Activated CD4-positive, CD25-positive, alpha-beta regulatory T cell treated with anti-CD3 and anti-CD28 coated beads, Interleukin-2, amount 50 U/mL, for 16 hours (primary cell): ENCODE data around the gene TRAPPC3.
A peak's percentile ranks its signal among the peaks of the same experiment; 100 is the strongest.
"Not testable (repeated sequence)": the region's sequence is repeated elsewhere in the genome, so short reads cannot be mapped to it uniquely, and the experiment has no call there.

Experiments
- DNase-seq: peaks from one replicate; pipeline ENCODE4 v3.0.0-alpha.2; 2020; ENCODE audit warnings: low read depth, low spot score

Gene TRAPPC3

DNA sequence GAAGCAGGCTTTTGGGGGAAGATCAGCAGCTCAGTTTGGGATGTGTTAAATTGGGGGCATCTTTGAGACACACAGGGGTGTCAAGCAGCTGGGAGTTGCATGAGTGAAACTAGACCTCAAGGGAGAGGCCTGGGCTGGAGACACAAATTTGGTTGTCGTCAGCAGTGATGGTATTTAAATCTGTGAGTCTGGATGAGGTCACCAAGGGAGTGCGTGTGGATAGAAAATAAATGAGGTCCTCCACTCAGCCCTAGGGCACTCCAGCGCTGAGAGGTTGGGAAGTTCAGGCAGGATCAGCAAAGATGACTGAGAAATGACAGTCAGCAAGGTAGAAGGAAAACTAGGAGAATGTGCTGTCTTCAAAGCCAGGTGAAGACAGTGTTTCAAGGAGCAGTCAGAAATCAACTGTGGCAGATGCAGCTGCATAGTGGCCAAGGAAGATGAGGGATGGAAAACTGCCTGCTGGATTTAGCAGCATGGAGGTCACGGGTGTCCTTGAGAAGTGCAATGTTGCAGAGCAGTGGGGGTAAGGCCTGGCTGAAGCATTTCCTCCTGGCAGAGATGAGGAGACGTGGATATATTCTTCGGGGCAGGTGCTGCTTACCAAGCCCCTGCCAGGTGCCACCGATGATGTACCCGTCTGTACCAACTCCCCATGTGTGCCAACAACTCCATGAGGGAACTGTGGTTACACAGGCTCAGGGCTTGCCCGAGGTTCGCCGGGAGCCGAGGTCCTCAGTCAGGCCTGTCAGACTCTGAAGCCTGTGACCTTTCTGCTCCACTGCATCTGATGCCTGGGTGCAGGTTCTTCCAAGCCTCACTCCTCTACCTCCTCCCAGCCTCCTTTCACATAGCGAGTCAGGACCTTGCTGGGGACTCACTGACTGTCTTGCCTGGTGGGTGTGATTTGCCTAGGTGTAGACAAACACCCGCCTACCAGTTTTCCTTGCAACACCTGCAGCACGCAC lies 17.9 kb upstream of the TRAPPC3 start:
- DNase-seq: no peak

DNA sequence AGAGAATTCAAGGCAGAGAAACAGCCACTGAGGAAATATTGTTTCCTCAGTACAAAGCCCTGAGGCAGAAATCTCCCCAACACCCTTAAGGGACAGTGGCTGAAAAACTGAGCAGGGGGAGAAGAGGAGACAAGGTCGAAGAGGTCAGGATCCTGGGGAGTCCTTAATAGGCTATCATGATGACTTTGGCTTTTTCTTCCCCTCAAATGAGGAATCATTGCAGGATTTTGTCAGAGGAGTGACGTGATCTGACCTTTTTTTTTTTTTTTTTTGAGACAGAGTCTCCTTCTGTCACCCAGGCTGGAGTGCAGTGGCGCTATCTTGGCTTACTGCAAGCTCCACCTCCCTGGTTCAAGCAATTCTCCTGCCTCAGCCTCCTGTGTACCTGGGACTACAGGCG lies 16.9 kb upstream of the TRAPPC3 start:
- no peak for DNase-seq

DNA sequence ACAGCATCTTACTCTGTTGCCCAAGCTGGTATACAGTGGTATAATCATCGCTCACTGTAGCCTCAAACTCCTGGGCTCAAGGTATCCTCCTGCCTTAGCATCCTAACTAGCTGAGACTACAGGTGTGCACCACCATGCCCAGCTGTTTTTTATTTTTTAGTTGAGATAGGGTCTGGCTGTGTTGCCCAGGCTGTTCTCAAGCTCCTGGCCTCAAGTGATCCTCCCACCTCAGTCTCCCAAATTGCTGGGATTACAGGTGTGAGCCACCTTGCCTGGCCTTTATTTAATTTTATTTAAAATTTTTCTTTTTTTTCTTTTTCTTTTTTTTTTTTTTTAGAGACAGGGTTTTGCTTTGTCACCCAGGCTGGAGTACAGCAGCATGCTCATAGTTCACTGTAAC lies 15.9 kb upstream of the TRAPPC3 start:
- no peak for DNase-seq

- DNase-seq: no peak
Measured at GRCh38 chr1:36164361-36164760, 15.1 kb upstream of the TRAPPC3 start.

DNA sequence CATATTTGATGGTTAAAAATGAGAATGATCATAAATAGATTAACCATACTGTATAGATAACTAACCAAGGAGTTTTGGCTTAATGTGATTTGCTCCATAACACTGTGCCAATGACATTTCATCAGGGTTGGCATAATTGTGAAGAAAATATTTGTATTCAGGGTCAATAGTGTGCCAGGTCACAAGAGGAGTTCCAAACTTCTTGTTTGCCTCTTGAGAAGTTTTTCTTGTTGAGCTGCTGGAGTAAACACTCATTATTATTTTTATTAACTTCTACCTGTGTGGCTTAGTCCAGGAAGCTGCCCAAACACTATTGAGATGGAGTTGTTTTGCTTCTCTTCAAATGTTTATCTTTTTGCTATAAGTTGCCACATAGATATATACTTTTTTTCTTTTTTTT lies 14.1 kb upstream of the TRAPPC3 start:
- DNase-seq: no peak

DNA sequence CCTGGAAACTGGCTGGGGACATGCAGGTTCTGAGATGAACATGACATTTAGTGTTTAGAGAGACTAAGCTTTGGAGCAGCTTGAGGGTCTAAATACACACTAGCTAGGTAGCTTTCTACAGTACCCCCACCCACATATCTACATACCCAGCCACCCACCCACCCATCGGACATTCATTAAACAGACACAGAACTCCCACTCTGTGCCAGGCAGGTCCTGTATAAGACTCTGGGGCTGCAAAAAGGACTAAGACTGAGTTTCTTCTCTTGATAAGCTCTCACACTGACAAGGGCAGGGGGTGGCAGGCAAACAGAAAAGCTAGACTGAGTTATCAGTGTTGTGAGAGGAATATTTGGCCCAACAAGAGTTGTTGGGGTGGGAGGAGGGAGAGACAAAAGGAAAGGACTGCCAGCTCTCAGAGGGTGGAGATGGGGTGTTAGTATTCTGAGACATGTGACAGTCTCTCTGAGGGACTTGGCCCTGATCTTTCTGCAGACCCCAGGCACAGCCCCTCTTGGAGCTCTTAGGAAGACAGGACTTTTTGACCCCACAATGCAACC lies 13.5 kb upstream of the TRAPPC3 start:
- DNase-seq: no peak

DNA sequence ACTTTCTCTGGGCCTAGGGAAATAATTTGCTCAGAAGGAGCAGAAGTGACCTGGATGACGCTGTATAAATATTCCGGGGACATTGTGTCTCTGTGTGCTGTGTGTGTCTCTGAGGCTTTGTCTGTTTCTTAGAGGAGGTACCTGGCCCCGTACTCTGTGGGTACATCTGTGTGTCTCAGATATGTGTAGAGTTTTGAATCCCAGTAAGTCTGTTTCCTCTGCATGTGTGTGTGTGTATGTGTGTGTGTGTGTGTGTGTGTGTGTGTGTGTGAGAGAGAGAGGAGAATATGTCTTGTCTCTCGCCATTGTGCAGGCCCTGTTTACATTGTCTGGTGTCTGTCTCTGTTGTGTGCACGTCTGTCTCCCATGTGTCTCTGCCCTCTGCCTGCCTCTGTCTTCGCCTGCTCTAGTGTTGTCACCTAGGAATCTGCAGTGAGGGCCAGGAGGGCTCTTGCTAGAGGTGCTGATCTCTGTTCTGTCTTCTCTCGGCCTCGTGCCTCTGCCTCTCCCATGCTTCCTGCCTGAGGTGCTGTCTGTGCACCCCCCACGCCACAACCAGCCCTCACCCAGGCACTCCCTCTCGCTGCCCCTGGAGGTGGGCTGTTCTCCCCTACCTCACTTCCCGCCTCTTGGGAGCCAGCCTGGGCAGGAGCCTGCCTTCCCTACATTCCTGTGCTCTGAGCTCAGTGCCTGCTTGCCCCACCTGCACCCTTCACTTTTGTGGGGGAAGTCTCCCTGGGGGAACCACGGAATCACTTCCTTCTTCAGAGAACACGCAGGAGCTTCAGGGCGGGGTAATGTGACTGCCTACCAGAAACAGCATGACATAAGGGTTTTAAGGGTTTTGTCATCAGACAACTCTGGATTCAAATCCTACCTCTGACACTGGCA lies 12.6 kb upstream of the TRAPPC3 start:
- no peak for DNase-seq

- no peak for DNase-seq
Measured at GRCh38 chr1:36160949-36161485, 11.7 kb upstream of the TRAPPC3 start.

DNA sequence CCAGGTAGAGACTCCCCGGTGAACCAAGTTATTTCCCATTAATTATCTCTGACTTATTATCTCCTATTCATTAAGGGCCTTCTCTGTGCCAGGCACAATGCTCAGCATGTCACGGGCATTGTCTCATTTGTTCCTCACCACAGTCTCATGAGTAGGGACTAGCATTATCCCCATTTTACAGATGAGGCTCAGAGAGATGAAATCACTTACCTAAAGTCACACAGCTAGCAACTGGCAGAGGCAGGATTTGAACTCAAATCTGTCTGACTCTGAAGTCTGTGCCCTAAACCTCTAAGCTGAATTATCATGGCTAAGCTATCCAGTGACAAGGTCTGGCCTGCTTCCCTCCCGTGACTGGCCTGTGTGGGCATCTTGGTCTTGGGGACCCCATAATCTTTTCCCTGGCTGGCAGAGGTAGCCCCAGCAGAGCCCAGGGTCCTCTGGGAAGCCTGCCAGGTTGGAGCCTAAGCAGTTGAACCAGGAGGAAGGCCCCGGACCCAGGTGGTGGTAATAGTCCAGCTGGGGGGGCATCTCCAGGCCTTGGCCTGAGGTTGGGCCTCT lies 11.2 kb upstream of the TRAPPC3 start:
- DNase-seq: no peak

GRCh38 chr1:36159614-36160387 lies 10.5 kb upstream of the TRAPPC3 start:
- DNase-seq: no peak

- DNase-seq: not testable (repeated sequence)
Measured at GRCh38 chr1:36158827-36159252, 9.6 kb upstream of the TRAPPC3 start.

DNA sequence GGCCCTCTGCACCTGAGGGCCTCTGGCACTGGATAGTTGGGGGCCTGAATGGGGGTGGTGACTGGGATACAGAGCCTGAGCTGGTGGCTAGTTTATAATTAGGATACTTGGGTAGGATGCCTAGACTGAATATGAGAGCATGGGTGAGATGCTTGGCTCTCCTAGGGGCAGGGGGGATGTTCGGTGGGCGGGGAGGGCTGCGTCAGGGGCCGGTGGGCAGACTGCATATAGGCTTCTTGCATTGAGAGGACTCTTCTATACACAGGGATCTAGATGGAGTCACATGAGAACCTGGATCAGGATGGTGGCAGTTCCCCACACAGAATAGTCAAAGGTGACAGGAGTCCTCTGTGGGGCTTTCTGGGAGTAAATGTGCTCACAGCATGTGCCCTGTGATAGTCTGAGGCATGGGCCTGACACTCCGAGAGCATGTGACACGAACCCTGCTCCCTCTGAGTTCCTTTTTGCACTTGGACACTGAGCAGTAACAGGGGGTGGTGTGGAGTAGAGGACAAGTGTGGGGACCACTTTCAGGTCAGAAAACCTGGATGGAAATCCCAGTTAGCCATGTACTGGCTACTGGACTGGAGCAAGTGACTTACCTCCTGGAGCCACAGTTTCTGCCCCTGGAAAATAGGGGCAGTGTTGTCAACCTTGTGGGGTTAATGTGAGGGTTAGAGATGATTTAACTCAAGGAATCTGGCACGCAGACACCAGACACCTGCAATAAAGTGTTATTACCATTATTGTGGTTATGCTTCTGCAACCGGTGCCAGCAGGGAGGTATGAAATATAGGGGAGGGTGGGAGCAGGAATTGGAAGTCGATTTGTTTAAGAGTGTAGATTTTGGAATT lies 8.9 kb upstream of the TRAPPC3 start:
- DNase-seq: no peak

DNA sequence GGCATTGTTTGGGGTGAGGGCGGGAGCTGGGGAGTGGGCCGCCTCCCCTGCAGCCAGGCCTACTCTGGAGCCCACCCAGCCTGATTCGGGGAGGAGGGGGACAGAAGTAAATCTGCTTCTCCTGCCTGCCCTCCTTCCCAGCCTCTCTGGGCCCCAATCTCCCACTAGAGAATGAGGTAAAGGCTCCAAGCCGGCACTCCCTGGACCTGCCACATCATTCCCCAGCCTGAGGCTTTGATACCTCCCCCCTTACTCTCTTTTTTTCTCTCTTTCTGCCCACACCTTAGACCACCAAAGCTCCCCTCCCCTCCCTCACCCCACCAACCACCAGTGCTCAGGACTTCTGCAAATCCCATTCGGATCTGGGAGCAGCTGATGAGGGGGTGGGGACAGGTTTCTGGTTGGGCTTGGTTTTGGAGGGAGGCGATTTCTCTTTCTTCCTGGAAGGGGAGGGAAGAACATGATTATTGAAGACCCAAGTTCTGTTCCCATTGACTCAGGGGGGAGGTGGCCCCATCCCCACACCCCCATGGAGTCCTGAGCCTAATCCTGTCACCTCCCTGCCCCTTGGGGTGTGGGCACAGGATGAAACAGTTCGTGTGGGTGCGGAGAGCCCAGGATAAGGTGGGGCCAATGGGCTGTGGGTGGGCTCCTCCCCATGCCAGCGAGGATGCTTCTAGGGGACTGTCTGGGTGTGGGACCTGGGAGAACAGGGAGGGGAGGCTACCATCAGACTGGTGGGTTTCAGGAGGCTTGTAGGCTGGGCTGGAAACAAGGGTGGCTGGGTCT lies 8.0 kb upstream of the TRAPPC3 start:
- no peak for DNase-seq

DNA sequence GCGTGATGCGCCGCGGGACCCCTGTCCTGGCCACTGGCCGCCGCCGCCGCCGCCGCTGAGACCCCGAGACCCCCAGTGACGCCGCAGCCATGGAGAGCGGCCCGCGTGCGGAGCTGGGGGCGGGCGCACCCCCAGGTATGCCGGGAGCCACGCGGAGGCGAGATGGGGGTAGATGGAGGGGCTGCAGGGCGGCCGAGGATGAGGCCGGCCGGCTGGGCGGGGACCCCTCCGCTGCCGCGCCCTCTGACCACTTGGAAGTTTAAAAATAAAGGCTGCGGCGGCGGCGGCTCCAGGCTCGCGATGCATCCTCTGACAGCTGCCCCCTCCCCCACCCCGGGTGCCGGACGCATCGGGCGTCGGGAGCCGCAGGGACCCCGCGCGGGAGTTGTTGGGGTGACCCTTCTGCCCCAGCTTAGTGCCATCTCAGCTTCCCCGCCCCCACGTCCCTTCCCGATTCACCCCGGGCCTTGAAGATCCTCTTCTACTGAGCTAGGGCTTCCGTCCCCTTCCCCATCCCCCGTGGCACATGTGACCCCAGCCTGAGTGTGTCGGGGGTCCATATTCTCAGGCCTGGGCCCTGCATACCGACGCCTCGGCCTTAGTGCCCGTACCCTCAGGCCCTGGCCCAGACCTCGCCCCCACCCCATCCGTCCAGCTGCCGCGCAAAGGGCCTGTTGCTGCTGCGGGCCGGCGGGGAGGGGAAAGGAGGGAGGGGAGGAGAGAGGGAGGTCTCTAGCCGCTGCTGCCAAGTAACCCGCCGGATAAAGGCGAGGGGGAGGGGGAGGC lies 7.2 kb upstream of the TRAPPC3 start:
- no peak for DNase-seq

GRCh38 chr1:36155408-36156328 lies 6.4 kb upstream of the TRAPPC3 start, which contains the start of gene MAP7D1:
Gene MAP7D1, plus strand, starts transcription at chr1:36156160. Its CDS starts 258 bp downstream, at chr1:36156418.
- DNase-seq: peak; percentile 68

GRCh38 chr1:36154765-36155407 lies 5.6 kb upstream of the TRAPPC3 start:
- no peak for DNase-seq
